UCSD-AML1 (cell line): ENCODE results near the gene CECR2.

Experiments used
- DNase-seq: peaks from one replicate; lab custom pipeline; 2025; ENCODE audit not compliant: unreplicated experiment; lab: John Stamatoyannopoulos, UW

The CECR2 gene

GRCh38 chr22:17366830-17367229 lies 2.4 kb upstream of the CECR2 start:
- DNase-seq: no peak

DNA sequence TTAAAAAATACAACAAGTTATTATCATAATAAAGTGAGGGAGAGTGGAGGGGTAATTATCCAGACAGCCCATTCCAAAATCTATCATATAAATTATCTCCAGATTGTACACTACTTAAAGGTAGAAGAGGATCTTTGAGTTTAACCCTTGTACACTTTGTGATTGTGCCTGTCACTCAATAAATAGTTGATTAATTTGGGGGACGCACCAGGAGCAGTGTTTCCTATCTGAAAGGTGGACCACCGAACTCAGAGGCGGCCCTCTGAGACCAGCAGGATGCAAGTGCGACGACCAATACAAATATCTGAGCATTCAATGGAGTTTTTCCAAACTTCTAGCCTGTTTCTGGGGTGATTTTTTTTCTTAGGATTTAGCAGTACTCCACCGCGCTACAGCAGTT lies 1.1 kb upstream of the CECR2 start:
- no peak for DNase-seq

DNA sequence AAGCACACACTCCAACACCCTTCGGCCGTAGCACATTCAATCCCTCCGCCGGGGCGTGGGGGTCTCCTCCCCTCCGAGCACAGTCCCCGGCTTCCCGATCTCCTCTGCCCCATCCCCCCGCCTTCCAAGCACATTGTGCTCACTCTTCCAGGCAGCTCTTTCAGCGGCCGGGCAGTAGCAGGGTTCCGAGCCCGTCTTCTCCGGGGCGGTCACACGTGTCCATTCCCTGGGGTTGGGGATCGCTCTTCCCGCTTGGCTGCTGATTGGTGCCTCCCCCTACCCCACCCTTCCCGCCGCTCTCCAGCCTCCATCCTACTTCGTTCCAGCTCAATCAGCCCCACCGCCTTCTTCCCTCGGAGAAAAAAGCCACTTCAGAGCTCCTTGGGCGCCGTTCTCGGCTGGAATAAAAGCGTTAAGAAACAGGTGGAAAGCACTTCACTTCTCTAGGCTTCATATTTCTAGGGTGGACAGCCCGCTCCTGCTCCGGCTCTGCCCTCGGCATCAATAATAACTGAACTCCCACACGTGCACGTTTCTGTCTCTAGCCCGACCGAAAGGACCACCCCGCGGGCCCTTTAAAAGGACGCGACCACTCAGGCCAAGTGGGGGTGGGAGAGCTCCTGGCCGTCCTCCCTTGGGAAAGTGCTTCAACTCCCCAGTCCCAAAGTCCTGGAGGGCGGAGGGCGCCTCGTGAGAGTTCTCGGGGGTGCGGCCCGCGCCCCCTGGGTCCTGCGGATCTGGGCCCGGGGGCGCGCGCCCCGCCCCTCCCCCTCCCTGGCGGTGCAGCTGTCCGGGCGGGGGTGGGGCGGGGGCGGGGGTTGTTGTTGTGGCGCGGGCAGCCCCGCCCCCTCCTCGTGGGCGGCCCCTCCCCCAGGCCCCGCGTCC lies 464 bp upstream of the CECR2 start:
- DNase-seq: no peak

DNA sequence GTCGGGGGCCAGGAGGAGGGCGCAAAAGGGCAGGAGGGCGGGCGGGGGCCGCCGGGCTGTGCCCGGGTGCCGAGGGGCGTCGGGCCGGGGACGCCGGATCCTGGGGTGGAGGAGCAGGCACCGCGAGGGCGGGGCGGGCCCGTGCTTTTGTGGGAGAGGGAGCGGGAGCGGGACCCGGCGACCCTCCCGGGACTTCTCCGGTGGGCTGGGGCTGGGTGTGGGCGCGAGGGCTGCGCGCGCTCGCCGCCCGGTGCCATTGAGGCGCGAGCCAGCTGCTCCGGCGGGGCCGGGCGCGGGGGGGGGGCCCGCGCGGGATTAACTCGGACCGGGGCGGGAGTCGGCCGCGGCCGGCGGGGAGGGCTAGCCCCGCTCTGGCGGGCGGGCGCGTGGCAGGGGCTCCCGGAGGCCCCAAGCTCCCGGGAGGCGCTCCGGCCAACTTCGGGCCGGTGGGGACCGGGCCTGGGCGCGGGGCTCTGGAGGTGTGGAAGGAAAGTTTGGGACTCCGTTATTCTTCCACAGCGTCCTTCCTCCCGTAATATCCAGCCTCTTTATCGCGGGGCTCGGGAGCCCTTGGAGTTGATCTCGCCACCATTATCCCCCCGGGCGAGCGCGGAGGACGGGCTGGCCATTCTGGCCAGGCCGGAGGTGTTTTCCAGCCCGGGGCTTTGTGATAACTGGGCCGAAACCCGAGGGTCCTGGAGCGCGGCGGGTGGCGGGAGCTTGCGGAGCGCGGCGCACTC lies 936 bp downstream of the CECR2 start:
- no peak for DNase-seq

DNA sequence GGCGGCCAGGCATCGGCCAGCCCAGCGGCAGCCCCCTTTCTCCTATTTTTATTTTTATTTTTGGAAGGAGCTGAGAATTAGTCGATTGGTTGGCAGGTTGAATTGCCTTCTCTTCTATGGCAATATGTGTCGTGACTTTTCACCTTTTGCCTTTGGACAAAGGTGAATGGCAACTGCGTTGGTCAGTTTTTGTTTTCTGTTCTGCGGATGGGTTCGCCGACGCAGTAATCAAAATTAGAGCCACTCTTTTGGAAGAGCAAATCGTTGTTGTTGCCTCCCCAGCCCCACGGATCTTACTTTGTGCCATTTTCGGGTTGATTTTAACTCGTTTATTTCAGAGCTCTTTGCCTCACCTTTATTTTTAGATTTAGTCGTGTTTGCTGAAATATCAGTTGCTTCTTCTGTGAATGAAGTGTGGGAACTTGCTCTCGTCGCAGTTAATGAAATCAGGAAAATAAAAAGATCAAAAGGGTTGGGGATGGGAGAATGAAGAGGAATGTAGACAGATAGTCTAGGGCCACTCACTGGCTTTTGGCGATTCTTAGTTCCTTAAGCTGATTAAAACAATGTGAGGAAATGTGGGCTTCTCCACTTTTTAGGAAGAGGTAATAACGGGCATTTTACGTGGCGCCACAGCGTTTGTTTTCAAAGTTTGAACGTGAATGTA lies 1.6 kb downstream of the CECR2 start:
- no peak for DNase-seq

- no peak for DNase-seq
Observed at GRCh38 chr22:17371448-17371847, 2.2 kb downstream of the CECR2 start.

- DNase-seq: no peak
Observed at GRCh38 chr22:17373855-17374254, 4.6 kb downstream of the CECR2 start.

DNA sequence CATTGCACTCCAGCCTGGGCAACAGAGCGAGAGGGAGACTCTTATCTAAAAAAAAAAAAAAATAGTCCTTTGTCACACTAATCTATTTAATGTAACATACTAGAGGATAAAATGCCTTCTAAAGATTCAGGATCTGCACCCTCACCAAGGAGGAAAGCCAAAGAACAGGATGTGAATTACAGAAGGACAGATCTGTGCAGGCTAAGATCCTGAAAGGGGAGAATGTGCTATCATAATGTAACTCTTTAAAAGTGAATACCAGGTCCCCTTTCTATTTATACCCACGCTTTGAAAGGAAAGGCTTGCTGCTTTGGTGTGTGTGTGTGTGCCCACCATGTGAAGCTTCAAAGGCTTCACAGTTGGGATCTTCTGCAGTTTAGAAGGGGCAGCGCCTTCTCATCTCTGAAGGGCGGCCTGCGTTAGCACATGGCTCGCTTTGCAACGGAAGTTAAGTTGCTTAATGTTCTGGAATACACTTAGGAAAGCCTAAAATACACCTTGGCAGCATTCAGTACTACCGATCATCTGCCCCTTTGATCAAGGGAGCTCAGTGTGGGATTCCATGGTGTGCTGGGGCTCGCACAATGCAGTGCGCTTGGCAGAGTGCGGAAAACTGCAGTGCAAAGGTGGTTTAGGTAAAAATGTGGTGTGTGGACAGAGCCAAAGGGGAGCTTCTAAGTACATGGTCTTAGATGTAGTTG lies 6.8 kb downstream of the CECR2 start:
- DNase-seq: no peak

GRCh38 chr22:17376950-17377349 lies 7.7 kb downstream of the CECR2 start:
- no peak for DNase-seq

- no peak for DNase-seq
Observed at GRCh38 chr22:17379944-17380343, 10.7 kb downstream of the CECR2 start.

- no peak for DNase-seq
Observed at GRCh38 chr22:17380359-17381087, 11.3 kb downstream of the CECR2 start.

DNA sequence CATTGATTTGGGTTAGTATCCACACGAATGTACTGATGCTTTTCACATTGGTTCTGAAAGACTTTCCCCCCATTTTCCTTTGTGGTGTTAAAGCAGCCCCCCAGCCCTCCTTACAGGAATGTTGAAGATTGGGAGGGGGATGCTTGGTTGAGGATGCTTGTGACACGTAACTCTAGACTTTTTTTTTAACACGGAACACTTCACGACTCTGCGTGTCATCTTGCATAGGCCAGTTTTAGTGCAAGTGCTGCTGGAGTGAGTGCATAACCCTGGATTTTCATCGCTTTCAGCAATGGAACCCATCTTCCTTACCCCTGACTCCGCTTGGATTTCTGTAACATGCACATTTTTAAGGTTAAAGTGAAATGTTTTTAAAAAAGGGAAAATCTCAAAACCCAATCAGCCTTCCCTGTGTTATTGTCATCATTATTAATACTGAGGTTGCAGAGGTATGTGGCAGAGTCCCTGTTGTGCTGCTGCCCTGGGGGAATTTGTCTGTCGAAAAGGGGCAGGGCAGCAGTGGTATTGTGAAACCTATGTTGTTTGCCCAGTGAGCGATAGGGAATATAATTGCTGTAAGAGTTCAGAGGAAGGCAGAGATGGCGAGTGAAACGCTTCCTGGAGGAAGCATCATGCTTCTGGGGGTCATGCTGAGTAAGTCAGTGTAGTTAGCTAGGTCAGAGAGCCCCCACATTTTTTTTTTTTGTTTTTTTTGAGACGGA lies 12.1 kb downstream of the CECR2 start:
- DNase-seq: no peak

GRCh38 chr22:17384612-17385330 lies 15.5 kb downstream of the CECR2 start:
- DNase-seq: no peak

GRCh38 chr22:17387356-17387755 lies 18.1 kb downstream of the CECR2 start:
- DNase-seq: no peak

GRCh38 chr22:17388235-17388634 lies 19.0 kb downstream of the CECR2 start:
- no peak for DNase-seq

GRCh38 chr22:17390087-17390486 lies 20.8 kb downstream of the CECR2 start:
- no peak for DNase-seq

DNA sequence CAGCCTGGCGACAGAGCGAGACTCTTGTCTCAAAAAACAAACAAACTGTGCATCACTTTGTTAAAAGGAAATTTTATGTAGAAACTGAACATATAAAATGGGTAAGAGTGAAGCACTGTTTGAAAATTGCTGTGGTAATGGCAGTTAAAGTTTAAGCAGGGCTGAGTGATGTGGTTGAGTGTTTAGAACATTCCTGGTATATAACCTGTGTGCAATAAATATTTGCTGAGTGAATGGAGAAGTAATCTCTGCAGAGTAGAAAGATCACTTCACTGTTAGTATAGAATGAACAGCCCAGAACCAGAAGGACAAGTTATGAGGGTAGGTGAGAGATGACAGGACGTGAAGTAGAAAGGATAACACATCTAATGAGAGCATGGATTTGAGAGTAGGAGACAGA lies 27.3 kb downstream of the CECR2 start:
- no peak for DNase-seq

- DNase-seq: no peak
Observed at GRCh38 chr22:17397756-17398547, 28.7 kb downstream of the CECR2 start.
